Measurements from ENCODE around the gene METTL26. TPM values are rescaled to one million over a fixed set of nuclear protein-coding genes. Genes with fewer than 3 reads are reported as not detected.

METTL26 gene
- total RNA-seq, 1 experiment from 2014 or later = 115 TPM

DNA sequence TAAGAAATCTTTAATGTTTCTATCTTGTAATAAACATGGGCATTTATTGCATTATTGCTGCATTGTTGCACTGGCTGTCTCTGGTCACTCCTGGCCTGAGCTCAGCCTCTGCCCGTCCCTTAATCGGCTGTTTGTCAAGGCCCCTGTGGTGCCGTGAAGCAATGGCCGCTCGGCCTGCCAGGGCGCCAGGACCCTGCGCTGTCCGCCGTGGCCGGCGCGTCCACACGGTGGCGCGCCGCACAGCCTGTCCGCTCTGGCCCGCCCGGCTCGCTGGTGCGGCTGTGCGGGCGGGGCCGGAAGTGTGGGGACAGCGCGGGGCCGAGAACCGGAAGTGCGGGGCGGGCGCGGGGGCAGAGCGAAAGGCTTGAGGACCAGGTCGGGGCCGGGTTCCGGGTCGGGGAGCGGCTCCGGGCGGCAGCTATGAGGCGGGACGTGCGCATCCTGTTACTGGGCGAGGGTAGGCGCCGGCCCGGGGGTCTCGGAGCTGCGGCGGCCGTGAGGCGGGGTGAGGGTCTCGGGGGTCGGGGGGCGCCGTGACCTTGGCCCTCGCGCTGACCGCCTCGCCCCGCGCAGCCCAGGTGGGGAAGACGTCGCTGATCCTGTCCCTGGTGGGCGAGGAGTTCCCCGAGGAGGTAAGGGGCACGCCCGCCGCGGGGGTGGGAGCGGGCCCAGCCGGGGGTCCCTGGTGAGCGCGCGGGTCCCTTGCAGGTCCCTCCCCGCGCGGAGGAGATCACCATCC, 31.8 kb upstream of the METTL26 start, which contains the start of gene RHOT2 (continued):
- TF ChIP-seq, protein P1, sequence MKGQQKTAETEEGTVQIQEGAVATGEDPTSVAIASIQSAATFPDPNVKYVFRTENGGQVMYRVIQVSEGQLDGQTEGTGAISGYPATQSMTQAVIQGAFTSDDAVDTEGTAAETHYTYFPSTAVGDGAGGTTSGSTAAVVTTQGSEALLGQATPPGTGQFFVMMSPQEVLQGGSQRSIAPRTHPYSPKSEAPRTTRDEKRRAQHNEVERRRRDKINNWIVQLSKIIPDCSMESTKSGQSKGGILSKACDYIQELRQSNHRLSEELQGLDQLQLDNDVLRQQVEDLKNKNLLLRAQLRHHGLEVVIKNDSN (CRISPR knock-in tag; IDR thresholded peaks at IDR 0.05) = no peak; the same call in 1 of the 2 replicates
- TF ChIP-seq CBFB (CRISPR knock-in tag; IDR thresholded peaks at IDR 0.05; ENCODE audit: low read depth) (no peak), ESRRA (CRISPR knock-in tag; IDR thresholded peaks at IDR 0.05; ENCODE audit: borderline replicate concordance) (peak; percentile 94), JUN (CRISPR knock-in tag; IDR thresholded peaks at IDR 0.05) (0 out of 2 replicates have a peak, but pooled peaks have one; percentile 61), NFE2L1 (CRISPR knock-in tag; IDR thresholded peaks at IDR 0.05) (no peak), GABPB1 (CRISPR knock-in tag; IDR thresholded peaks at IDR 0.05) (peak; percentile 79), NFATC4 (CRISPR knock-in tag; IDR thresholded peaks at IDR 0.05) (no peak), NR3C1 (CRISPR knock-in tag; conservative IDR thresholded peaks at IDR 0.05; ENCODE audit: low read depth) (no peak), MYBL2 (CRISPR knock-in tag; IDR thresholded peaks at IDR 0.05) (peak; percentile 64; the same call in 1 of the 2 replicates), EMX1 (CRISPR knock-in tag; IDR thresholded peaks at IDR 0.05) (peak; percentile 66; the same call in 1 of the 2 replicates), ZBTB21 (CRISPR knock-in tag; IDR thresholded peaks at IDR 0.05; ENCODE audit: borderline replicate concordance) (peak; percentile 16; the same call in 1 of the 2 replicates), ELF4 (CRISPR knock-in tag; IDR thresholded peaks at IDR 0.05; ENCODE audit: low read depth) (peak; percentile 38; the same call in 1 of the 2 replicates), TP53 (CRISPR knock-in tag; IDR thresholded peaks at IDR 0.05) (peak; percentile 50; the same call in 1 of the 2 replicates), ZNF317 (CRISPR knock-in tag; IDR thresholded peaks at IDR 0.05; ENCODE audit: borderline replicate concordance, low read depth) (no peak), ZNF423 (CRISPR knock-in tag; IDR thresholded peaks at IDR 0.05) (no peak; the same call in 1 of the 2 replicates), FOXJ3 (CRISPR knock-in tag; IDR thresholded peaks at IDR 0.05; ENCODE audit: borderline replicate concordance) (no peak)
- TF ChIP-seq, protein P2, sequence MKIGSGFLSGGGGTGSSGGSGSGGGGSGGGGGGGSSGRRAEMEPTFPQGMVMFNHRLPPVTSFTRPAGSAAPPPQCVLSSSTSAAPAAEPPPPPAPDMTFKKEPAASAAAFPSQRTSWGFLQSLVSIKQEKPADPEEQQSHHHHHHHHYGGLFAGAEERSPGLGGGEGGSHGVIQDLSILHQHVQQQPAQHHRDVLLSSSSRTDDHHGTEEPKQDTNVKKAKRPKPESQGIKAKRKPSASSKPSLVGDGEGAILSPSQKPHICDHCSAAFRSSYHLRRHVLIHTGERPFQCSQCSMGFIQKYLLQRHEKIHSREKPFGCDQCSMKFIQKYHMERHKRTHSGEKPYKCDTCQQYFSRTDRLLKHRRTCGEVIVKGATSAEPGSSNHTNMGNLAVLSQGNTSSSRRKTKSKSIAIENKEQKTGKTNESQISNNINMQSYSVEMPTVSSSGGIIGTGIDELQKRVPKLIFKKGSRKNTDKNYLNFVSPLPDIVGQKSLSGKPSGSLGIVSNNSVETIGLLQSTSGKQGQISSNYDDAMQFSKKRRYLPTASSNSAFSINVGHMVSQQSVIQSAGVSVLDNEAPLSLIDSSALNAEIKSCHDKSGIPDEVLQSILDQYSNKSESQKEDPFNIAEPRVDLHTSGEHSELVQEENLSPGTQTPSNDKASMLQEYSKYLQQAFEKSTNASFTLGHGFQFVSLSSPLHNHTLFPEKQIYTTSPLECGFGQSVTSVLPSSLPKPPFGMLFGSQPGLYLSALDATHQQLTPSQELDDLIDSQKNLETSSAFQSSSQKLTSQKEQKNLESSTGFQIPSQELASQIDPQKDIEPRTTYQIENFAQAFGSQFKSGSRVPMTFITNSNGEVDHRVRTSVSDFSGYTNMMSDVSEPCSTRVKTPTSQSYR (CRISPR knock-in tag; IDR thresholded peaks at IDR 0.05) = no peak
- TF ChIP-seq, protein P3, sequence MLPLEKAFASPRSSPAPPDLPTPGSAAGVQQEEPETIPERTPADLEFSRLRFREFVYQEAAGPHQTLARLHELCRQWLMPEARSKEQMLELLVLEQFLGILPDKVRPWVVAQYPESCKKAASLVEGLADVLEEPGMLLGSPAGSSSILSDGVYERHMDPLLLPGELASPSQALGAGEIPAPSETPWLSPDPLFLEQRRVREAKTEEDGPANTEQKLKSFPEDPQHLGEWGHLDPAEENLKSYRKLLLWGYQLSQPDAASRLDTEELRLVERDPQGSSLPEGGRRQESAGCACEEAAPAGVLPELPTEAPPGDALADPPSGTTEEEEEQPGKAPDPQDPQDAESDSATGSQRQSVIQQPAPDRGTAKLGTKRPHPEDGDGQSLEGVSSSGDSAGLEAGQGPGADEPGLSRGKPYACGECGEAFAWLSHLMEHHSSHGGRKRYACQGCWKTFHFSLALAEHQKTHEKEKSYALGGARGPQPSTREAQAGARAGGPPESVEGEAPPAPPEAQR (CRISPR knock-in tag; IDR thresholded peaks at IDR 0.05) = no peak
- TF ChIP-seq, protein P4, sequence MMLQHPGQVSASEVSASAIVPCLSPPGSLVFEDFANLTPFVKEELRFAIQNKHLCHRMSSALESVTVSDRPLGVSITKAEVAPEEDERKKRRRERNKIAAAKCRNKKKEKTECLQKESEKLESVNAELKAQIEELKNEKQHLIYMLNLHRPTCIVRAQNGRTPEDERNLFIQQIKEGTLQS (CRISPR knock-in tag; conservative IDR thresholded peaks at IDR 0.05) = no peak
- TF ChIP-seq, protein P5, sequence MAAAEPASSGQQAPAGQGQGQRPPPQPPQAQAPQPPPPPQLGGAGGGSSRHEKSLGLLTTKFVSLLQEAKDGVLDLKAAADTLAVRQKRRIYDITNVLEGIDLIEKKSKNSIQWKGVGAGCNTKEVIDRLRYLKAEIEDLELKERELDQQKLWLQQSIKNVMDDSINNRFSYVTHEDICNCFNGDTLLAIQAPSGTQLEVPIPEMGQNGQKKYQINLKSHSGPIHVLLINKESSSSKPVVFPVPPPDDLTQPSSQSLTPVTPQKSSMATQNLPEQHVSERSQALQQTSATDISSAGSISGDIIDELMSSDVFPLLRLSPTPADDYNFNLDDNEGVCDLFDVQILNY (CRISPR knock-in tag; IDR thresholded peaks at IDR 0.05) = peak; percentile 95
- TF ChIP-seq, protein P6, sequence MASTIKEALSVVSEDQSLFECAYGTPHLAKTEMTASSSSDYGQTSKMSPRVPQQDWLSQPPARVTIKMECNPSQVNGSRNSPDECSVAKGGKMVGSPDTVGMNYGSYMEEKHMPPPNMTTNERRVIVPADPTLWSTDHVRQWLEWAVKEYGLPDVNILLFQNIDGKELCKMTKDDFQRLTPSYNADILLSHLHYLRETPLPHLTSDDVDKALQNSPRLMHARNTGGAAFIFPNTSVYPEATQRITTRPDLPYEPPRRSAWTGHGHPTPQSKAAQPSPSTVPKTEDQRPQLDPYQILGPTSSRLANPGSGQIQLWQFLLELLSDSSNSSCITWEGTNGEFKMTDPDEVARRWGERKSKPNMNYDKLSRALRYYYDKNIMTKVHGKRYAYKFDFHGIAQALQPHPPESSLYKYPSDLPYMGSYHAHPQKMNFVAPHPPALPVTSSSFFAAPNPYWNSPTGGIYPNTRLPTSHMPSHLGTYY (CRISPR knock-in tag; IDR thresholded peaks at IDR 0.05) = no peak
- TF ChIP-seq, protein P7, sequence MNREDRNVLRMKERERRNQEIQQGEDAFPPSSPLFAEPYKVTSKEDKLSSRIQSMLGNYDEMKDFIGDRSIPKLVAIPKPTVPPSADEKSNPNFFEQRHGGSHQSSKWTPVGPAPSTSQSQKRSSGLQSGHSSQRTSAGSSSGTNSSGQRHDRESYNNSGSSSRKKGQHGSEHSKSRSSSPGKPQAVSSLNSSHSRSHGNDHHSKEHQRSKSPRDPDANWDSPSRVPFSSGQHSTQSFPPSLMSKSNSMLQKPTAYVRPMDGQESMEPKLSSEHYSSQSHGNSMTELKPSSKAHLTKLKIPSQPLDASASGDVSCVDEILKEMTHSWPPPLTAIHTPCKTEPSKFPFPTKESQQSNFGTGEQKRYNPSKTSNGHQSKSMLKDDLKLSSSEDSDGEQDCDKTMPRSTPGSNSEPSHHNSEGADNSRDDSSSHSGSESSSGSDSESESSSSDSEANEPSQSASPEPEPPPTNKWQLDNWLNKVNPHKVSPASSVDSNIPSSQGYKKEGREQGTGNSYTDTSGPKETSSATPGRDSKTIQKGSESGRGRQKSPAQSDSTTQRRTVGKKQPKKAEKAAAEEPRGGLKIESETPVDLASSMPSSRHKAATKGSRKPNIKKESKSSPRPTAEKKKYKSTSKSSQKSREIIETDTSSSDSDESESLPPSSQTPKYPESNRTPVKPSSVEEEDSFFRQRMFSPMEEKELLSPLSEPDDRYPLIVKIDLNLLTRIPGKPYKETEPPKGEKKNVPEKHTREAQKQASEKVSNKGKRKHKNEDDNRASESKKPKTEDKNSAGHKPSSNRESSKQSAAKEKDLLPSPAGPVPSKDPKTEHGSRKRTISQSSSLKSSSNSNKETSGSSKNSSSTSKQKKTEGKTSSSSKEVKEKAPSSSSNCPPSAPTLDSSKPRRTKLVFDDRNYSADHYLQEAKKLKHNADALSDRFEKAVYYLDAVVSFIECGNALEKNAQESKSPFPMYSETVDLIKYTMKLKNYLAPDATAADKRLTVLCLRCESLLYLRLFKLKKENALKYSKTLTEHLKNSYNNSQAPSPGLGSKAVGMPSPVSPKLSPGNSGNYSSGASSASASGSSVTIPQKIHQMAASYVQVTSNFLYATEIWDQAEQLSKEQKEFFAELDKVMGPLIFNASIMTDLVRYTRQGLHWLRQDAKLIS (CRISPR knock-in tag; IDR thresholded peaks at IDR 0.05; ENCODE audit: borderline replicate concordance) = no peak; the same call in 1 of the 2 replicates
- TF ChIP-seq, protein P8, sequence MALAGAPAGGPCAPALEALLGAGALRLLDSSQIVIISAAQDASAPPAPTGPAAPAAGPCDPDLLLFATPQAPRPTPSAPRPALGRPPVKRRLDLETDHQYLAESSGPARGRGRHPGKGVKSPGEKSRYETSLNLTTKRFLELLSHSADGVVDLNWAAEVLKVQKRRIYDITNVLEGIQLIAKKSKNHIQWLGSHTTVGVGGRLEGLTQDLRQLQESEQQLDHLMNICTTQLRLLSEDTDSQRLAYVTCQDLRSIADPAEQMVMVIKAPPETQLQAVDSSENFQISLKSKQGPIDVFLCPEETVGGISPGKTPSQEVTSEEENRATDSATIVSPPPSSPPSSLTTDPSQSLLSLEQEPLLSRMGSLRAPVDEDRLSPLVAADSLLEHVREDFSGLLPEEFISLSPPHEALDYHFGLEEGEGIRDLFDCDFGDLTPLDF (CRISPR knock-in tag; IDR thresholded peaks at IDR 0.05) = no peak
- TF ChIP-seq, protein P9, sequence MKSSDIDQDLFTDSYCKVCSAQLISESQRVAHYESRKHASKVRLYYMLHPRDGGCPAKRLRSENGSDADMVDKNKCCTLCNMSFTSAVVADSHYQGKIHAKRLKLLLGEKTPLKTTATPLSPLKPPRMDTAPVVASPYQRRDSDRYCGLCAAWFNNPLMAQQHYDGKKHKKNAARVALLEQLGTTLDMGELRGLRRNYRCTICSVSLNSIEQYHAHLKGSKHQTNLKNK (CRISPR knock-in tag; IDR thresholded peaks at IDR 0.05) = no peak

All from WTC11 (cell line).